KBM-7 (cell line): Measurements from ENCODE around the gene TSPAN16.
"Not testable (repeated sequence)": the region's sequence is repeated elsewhere in the genome, so short reads cannot be mapped to it uniquely, and the experiment has no call there.

Source experiments
- DNase-seq: peaks from one replicate; pipeline ENCODE4 v3.0.0-alpha.2; 2015
- in situ Hi-C: fragments of 300-500 bp; cut with MboI; formaldehyde crosslinking; loops from 2 replicates; pipeline ENCODE4 v1.14.3; 2020; ENCODE audit warnings: low sequenced_read_pairs, low pct_unique_long_range_greater_than_20kb, mixed read lengths

Gene TSPAN16

GRCh38 chr19:11296264-11296663 lies 304 bp downstream of the TSPAN16 start:
- no peak for DNase-seq
- in situ Hi-C loops: no loop called here

GRCh38 chr19:11299946-11300810 lies 4.2 kb downstream of the TSPAN16 start:
- peak; percentile 38 for DNase-seq
- in situ Hi-C loops: no loop called here

GRCh38 chr19:11300811-11301120 lies 4.8 kb downstream of the TSPAN16 start:
- no peak for DNase-seq

GRCh38 chr19:11304936-11305335 lies 9.0 kb downstream of the TSPAN16 start:
- in situ Hi-C loops: no loop called here
- DNase-seq: no peak

More at GRCh38 chr19:11300811-11301120, 4.8 kb downstream of the TSPAN16 start:
- in situ Hi-C loops: no loop called here

GRCh38 chr19:11306337-11306736 lies 10.4 kb downstream of the TSPAN16 start:
- in situ Hi-C loops: no loop called here
- DNase-seq: no peak

GRCh38 chr19:11320278-11320995 lies 24.5 kb downstream of the TSPAN16 start:
- in situ Hi-C loops: not testable (repeated sequence)
- peak; percentile 63 for DNase-seq

GRCh38 chr19:11321191-11322126 lies 25.5 kb downstream of the TSPAN16 start:
- peak; percentile 83 for DNase-seq
- in situ Hi-C loops: no loop called here

- in situ Hi-C loops: no loop called here
- DNase-seq: peak; percentile 81
These were observed 26.5 kb downstream of the TSPAN16 start for GRCh38 chr19:11322269-11323024.

GRCh38 chr19:11323601-11324078 lies 27.7 kb downstream of the TSPAN16 start:
- in situ Hi-C loops: no loop called here
- no peak for DNase-seq

- in situ Hi-C loops: no loop called here
- DNase-seq: peak; percentile 96
These were observed 28.2 kb downstream of the TSPAN16 start for GRCh38 chr19:11324079-11324661.

GRCh38 chr19:11324748-11325389 lies 28.9 kb downstream of the TSPAN16 start:
- no peak for DNase-seq
- in situ Hi-C loops: no loop called here

GRCh38 chr19:11325544-11325943 lies 29.6 kb downstream of the TSPAN16 start:
- DNase-seq: no peak
- in situ Hi-C loops: no loop called here

- no peak for DNase-seq
- in situ Hi-C loops: no loop called here
These were observed 34.2 kb downstream of the TSPAN16 start for GRCh38 chr19:11330127-11330526.

- DNase-seq: no peak
- in situ Hi-C loops: no loop called here
These were observed 35.5 kb downstream of the TSPAN16 start for GRCh38 chr19:11331502-11331901.

- no peak for DNase-seq
- in situ Hi-C loops: no loop called here
These were observed 36.9 kb downstream of the TSPAN16 start for GRCh38 chr19:11332822-11333221.

- in situ Hi-C loops, DNase-seq: not testable (repeated sequence)
These were observed 37.9 kb downstream of the TSPAN16 start for GRCh38 chr19:11333838-11334237.

GRCh38 chr19:11335449-11336146 lies 39.6 kb downstream of the TSPAN16 start:
- in situ Hi-C loops: no loop called here
- DNase-seq: no peak
